ENCODE data around the gene TAS2R60. TPM values are rescaled to one million over a fixed set of nuclear protein-coding genes. Genes with fewer than 3 reads are reported as not detected.

Gene TAS2R60
- total RNA-seq, 4 donors from 2014 or later = 0.82 TPM; not detected in 3

GRCh38 chr7:143467724-143468123 is 24.5 kb downstream of the TAS2R60 start:
- TF ChIP-seq CTCF (IDR thresholded peaks at IDR 0.05; ENCODE audit: low read depth) = no peak

GRCh38 chr7:143477501-143478150 is 34.4 kb downstream of the TAS2R60 start, which contains the start of gene TAS2R41:
TAS2R41 (plus strand) TSS chr7:143477873; CDS start chr7:143477873, 0 bp downstream.
- TF ChIP-seq CTCF (IDR thresholded peaks at IDR 0.05; ENCODE audit: low read depth) = no peak

- TF ChIP-seq CTCF (IDR thresholded peaks at IDR 0.05; ENCODE audit: low read depth) = no peak
These were observed 36.0 kb downstream of the TAS2R60 start for GRCh38 chr7:143479055-143479766.

GRCh38 chr7:143480501-143480900 is 37.2 kb downstream of the TAS2R60 start:
- no peak for TF ChIP-seq CTCF (IDR thresholded peaks at IDR 0.05; ENCODE audit: low read depth)

GRCh38 chr7:143484119-143484518 is 40.9 kb downstream of the TAS2R60 start:
- TF ChIP-seq CTCF (IDR thresholded peaks at IDR 0.05; ENCODE audit: low read depth) = no peak

GRCh38 chr7:143485094-143485493 is 41.8 kb downstream of the TAS2R60 start:
- no peak for TF ChIP-seq CTCF (IDR thresholded peaks at IDR 0.05; ENCODE audit: low read depth)

- no peak for TF ChIP-seq CTCF (IDR thresholded peaks at IDR 0.05; ENCODE audit: low read depth)
These were observed 42.2 kb downstream of the TAS2R60 start for GRCh38 chr7:143485500-143485899.

Data from subcutaneous adipose tissue (tissue), 4 donors.